KMS-11 (cell line): Measurements from ENCODE around the gene AEBP1.

Experiments used
- H2AFZ ChIP-seq: fragments of 200-600 bp; sonication (generic); 2 replicates; pipeline ENCODE4 v1.6.1; 2016; ENCODE audit warnings: antibody characterized with exemption, mixed run types, low read depth
- H3K27ac ChIP-seq: fragments of 200-600 bp; sonication (generic); 2 replicates; pipeline ENCODE4 v1.6.1; 2016; ENCODE audit warnings: mild to moderate bottlenecking, mixed run types
- H3K27me3 ChIP-seq: fragments of 200-600 bp; sonication (generic); 2 replicates; pipeline ENCODE4 v1.6.1; 2017; ENCODE audit warnings: mild to moderate bottlenecking, low read depth, mixed run types, moderate library complexity; ENCODE audit not compliant: insufficient read depth
- H3K36me3 ChIP-seq: fragments of 200-600 bp; sonication (generic); 2 replicates; pipeline ENCODE4 v1.6.1; 2017; ENCODE audit warnings: mild to moderate bottlenecking, mixed run types; ENCODE audit not compliant: insufficient read depth
- H3K4me1 ChIP-seq: fragments of 200-600 bp; sonication (generic); 2 replicates; pipeline ENCODE4 v1.6.1; 2016; ENCODE audit warnings: mild to moderate bottlenecking, low read depth, mixed run types; ENCODE audit not compliant: poor library complexity, severe bottlenecking
- H3K4me2 ChIP-seq: fragments of 200-600 bp; sonication (generic); 2 replicates; pipeline ENCODE4 v1.7.0; 2016; ENCODE audit warnings: mild to moderate bottlenecking, mixed run types
- H3K4me3 ChIP-seq: fragments of 200-600 bp; sonication (generic); IDR thresholded peaks from 2 replicates; pipeline ENCODE4 v1.6.1; 2017; ENCODE audit warnings: low read depth, low read length, mixed read lengths; ENCODE audit not compliant: insufficient read depth
- H3K79me2 ChIP-seq: fragments of 200-600 bp; sonication (generic); 2 replicates; pipeline ENCODE4 v1.6.1; 2016; ENCODE audit warnings: low read depth, mixed run types; ENCODE audit not compliant: insufficient read depth
- H3K9ac ChIP-seq: fragments of 200-600 bp; sonication (generic); 2 replicates; pipeline ENCODE4 v1.6.1; 2016; ENCODE audit warnings: mild to moderate bottlenecking, mixed run types
- H4K20me1 ChIP-seq: fragments of 200-600 bp; sonication (generic); 2 replicates; pipeline ENCODE4 v1.6.1; 2016; ENCODE audit warnings: mild to moderate bottlenecking, mixed run types; ENCODE audit not compliant: insufficient read depth
- CTCF ChIP-seq: fragments of 200-600 bp; sonication (generic); conservative IDR thresholded peaks from 2 replicates; pipeline ENCODE4 v1.6.1; 2017; ENCODE audit warnings: low read depth, mild to moderate bottlenecking, antibody characterized with exemption, low read length, moderate library complexity, mixed read lengths

Gene AEBP1

DNA sequence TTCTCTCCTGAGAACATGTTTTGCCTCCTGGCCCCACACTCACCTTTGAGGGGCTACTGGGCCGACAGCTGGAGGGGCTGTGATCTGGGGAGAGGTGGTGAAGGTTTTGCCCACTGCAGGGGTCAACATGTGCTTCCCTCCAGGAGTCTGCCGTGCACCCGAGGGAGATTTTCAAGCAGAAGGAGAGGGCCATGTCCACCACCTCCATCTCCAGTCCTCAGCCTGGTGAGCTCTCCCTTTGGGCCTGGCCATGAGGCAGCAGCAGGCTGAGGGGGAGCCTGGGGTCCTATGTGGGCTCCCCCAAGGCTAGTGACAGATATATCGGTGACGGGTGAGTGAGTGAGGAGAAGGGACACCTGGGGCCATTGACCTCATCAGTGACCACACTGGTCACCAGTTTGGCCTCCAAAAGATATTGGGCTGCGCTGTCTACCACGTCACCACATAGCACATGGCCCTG lies 45.4 kb upstream of the AEBP1 start:
- no peaks in the 10 kb centered on the region for H4K20me1 ChIP-seq
- no peak for TF ChIP-seq CTCF
- H3K79me2 ChIP-seq = no peaks in the 10 kb centered on the region
- no peak overlapping the region for H3K4me2 ChIP-seq
- H3K9ac ChIP-seq = no peak overlapping the region
- no peaks in the 10 kb centered on the region for H3K27me3 ChIP-seq
- no peaks in the 10 kb centered on the region for H3K4me1 ChIP-seq
- H3K4me3 ChIP-seq = no peak overlapping the region
- H3K36me3 ChIP-seq = peaks cover 2% of the 10 kb centered on the region; the same call in 1 of the 2 replicates
- H2AFZ ChIP-seq = no peak overlapping the region
- no peak overlapping the region for H3K27ac ChIP-seq

- H3K4me3 ChIP-seq = no peak overlapping the region
- H3K27ac ChIP-seq = no peak overlapping the region
- H3K4me1 ChIP-seq = no peaks in the 10 kb centered on the region
- H3K9ac ChIP-seq = no peak overlapping the region
- peaks cover 2% of the 10 kb centered on the region; the same call in 1 of the 2 replicates for H3K36me3 ChIP-seq
- no peaks in the 10 kb centered on the region for H4K20me1 ChIP-seq
- no peaks in the 10 kb centered on the region for H3K27me3 ChIP-seq
- no peak overlapping the region for H2AFZ ChIP-seq
- no peaks in the 10 kb centered on the region for H3K79me2 ChIP-seq
- no peak for TF ChIP-seq CTCF
- H3K4me2 ChIP-seq = no peak overlapping the region
Observed at GRCh38 chr7:44059219-44060090, 44.7 kb upstream of the AEBP1 start.

DNA sequence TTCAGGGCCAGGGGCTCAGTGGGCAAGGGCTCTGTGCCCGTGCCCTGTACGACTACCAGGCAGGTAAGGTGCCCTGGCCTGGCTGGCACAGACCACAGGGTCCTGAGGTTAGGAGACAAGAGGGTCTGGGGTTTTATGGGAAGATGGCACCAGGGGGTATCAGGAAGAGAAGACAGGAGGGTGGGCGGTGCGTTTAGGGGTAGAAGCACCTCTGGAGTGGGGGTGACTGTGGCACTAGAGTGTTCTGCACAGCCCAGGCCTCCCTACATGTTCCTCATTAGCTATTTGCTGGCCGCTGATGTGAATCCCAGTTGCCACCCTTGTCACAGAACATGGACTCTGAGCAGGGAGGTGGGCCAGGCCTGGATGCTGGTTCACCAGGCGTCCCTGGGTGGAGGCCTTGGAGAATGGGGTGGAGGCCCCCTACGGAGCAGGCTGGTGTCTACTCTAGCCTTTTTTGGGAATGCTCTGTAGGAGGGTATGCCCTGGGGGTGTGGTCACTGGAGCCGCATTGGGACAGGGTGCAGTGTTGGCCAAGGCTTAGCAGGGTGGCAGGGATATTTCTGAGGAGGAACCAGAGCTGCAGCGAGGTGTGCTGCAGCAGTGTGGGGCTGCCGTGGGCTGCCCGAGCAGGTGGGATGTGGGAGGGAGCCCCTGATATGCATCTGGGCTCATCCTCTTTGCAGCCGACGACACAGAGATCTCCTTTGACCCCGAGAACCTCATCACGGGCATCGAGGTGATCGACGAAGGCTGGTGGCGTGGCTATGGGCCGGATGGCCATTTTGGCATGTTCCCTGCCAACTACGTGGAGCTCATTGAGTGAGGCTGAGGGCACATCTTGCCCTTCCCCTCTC lies 43.8 kb upstream of the AEBP1 start:
- Histone ChIP-seq H3K27me3 (no peaks in the 10 kb centered on the region), H3K36me3 (peaks cover 2% of the 10 kb centered on the region; the same call in 1 of the 2 replicates), H3K4me3 (no peak overlapping the region), H4K20me1 (no peaks in the 10 kb centered on the region), H2AFZ (no peak overlapping the region), H3K4me2 (no peak overlapping the region), H3K79me2 (no peaks in the 10 kb centered on the region), H3K4me1 (no peaks in the 10 kb centered on the region), H3K27ac (no peak overlapping the region), H3K9ac (no peak overlapping the region)
- TF ChIP-seq CTCF = no peak

GRCh38 chr7:44060948-44061644 lies 43.0 kb upstream of the AEBP1 start:
- H3K4me2 ChIP-seq = no peak overlapping the region
- H3K36me3 ChIP-seq = peaks cover 2% of the 10 kb centered on the region; the same call in 1 of the 2 replicates
- H3K27ac ChIP-seq = no peak overlapping the region
- no peak overlapping the region for H3K4me3 ChIP-seq
- H4K20me1 ChIP-seq = no peaks in the 10 kb centered on the region
- H3K4me1 ChIP-seq = no peaks in the 10 kb centered on the region
- H3K27me3 ChIP-seq = no peaks in the 10 kb centered on the region
- H2AFZ ChIP-seq = no peak overlapping the region
- no peak overlapping the region for H3K9ac ChIP-seq
- no peaks in the 10 kb centered on the region for H3K79me2 ChIP-seq
- TF ChIP-seq CTCF = no peak
